Ishikawa (cell line): ENCODE results near the gene CHI3L2.

Experiments used
- CEBPB ChIP-seq: IDR thresholded peaks from 2 replicates; pipeline ENCODE4 v1.6.1; 2012
- CREB1 ChIP-seq: IDR thresholded peaks from 2 replicates; pipeline ENCODE4 v1.6.1; 2012; ENCODE audit warnings: low read depth
- EGR1 ChIP-seq: IDR thresholded peaks from 2 replicates; pipeline ENCODE4 v1.6.1; 2012
- EP300 ChIP-seq: IDR thresholded peaks from 2 replicates; pipeline ENCODE4 v1.6.1; 2012; ENCODE audit warnings: borderline replicate concordance
- FOXM1 ChIP-seq: IDR thresholded peaks from 2 replicates; pipeline ENCODE4 v1.6.1; 2012; ENCODE audit warnings: low read depth, borderline replicate concordance
- MAX ChIP-seq: IDR thresholded peaks from 2 replicates; pipeline ENCODE4 v1.6.1; 2012
- NFIC ChIP-seq: IDR thresholded peaks from 2 replicates; pipeline ENCODE4 v1.6.1; 2012
- RAD21 ChIP-seq: IDR thresholded peaks from 2 replicates; pipeline ENCODE4 v1.6.1; 2012; ENCODE audit warnings: low read depth
- REST ChIP-seq: IDR thresholded peaks from 2 replicates; pipeline ENCODE4 v1.6.1; 2012; ENCODE audit warnings: low read depth, mild to moderate bottlenecking
- TAF1 ChIP-seq: IDR thresholded peaks from 2 replicates; pipeline ENCODE4 v1.6.1; 2012; ENCODE audit warnings: low read depth, mild to moderate bottlenecking
- TCF12 ChIP-seq: IDR thresholded peaks from 2 replicates; pipeline ENCODE4 v1.6.1; 2012; ENCODE audit warnings: low read depth
- TEAD4 ChIP-seq: IDR thresholded peaks from 2 replicates; pipeline ENCODE4 v1.6.1; 2012
- YY1 ChIP-seq: IDR thresholded peaks from 2 replicates; pipeline ENCODE4 v1.6.1; 2012; ENCODE audit warnings: low read depth
- ZBTB7A ChIP-seq: IDR thresholded peaks from 2 replicates; pipeline ENCODE4 v1.6.1; 2012; ENCODE audit warnings: low read depth
- TF ChIP-seq, protein P1 (sequence below): IDR thresholded peaks from 2 replicates; pipeline ENCODE4 v1.6.1; 2012

CHI3L2 gene

GRCh38 chr1:111191496-111191895, 36.0 kb upstream of the CHI3L2 start:
- TF ChIP-seq YY1 (no peak), TEAD4 (no peak), REST (no peak), TCF12 (no peak), CEBPB (no peak), MAX (no peak), CREB1 (no peak), NFIC (no peak), RAD21 (no peak), TAF1 (no peak), EGR1 (no peak), FOXM1 (no peak), ZBTB7A (no peak), EP300 (no peak)
- TF ChIP-seq, protein P1, sequence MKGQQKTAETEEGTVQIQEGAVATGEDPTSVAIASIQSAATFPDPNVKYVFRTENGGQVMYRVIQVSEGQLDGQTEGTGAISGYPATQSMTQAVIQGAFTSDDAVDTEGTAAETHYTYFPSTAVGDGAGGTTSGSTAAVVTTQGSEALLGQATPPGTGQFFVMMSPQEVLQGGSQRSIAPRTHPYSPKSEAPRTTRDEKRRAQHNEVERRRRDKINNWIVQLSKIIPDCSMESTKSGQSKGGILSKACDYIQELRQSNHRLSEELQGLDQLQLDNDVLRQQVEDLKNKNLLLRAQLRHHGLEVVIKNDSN = no peak

DNA sequence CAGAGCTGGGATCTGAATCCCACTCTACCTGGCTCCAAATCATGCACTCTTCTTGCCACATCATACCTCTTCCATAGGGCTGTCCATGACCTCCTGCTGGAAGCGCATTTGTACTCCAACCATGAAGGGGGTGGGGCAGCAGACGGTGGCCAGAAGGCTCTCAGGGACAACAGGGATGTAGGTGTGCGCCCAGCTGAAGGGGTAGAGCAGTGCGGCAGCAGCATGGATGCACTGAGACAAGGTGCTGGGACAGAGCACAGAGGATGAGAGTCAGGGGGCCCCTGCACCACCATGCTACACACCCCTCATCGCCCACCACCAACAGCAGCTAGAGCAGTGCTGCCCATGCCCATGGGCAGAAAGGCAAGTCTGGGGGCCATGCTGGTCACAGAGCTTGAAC, 35.4 kb upstream of the CHI3L2 start:
- TF ChIP-seq ZBTB7A = no peak
- TF ChIP-seq FOXM1 = no peak
- no peak for TF ChIP-seq CEBPB
- no peak for TF ChIP-seq RAD21
- no peak for TF ChIP-seq TAF1
- TF ChIP-seq EP300 = no peak
- TF ChIP-seq NFIC = no peak
- TF ChIP-seq, protein P1 = no peak
- TF ChIP-seq MAX = no peak
- TF ChIP-seq TCF12 = no peak
- TF ChIP-seq REST = no peak

GRCh38 chr1:111192658-111193519, 34.6 kb upstream of the CHI3L2 start:
- no peak for TF ChIP-seq FOXM1
- TF ChIP-seq TAF1 = no peak
- TF ChIP-seq, protein P1 = no peak

- no peak for TF ChIP-seq TCF12
- TF ChIP-seq CREB1 = no peak
- TF ChIP-seq EP300 = no peak
Measured at GRCh38 chr1:111193712-111194480, 33.6 kb upstream of the CHI3L2 start.

DNA sequence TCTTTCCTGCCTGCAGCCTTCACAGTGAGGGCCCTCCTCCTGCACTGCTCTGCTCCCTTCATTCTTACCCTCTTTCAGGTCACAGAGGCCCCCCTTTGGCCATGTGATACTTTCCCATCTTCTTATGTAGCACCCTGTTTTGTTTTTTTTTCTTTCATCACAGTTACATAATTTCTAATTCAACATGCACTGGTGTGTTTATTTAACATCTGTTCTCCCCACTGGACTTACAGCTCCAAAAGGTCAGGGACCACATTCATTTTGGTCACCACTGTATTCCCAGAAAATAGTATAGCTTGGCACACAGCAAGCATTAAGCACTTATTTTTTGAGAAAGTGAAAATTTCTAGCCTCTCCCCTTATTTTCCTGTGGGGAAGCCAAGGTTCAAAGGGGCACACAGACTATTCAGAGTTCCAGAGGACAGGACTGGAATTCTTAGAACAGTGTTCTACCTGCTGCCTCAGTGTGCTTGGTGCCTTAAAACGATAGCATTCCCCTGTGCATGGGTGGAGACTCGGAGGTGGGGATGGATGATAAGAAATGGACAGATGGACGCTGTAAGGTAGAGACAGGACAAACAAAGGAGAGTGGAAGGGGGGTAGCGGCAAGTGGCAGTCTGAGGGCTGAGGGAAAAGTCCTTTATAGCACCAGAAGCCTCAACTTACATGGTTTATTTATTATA, 32.4 kb upstream of the CHI3L2 start:
- TF ChIP-seq REST (no peak), TEAD4 (no peak), EGR1 (no peak), ZBTB7A (no peak), YY1 (no peak), NFIC (no peak), CREB1 (no peak)
